A549 (cell line): ENCODE data around the gene MAP1LC3B2. TPM values are rescaled to one million over a fixed set of nuclear protein-coding genes. Genes with fewer than 3 reads are reported as not detected.
"Not testable (repeated sequence)": the region's sequence is repeated elsewhere in the genome, so short reads cannot be mapped to it uniquely, and the experiment has no call there.

Experiments used
- ATAC-seq, 2 experiments: fragments of 200-7000 bp in 1 of 2; fragments of >200 bp in 1 of 2; cut with Nextera tagmentation in 1 of 2; cut with Tn5 transposase in 1 of 2; 3 replicates each; pipeline versions ENCODE4 v1.8.0 to v1.9.1; 2018 to 2020; ENCODE audit warnings: mild to moderate bottlenecking in 1 of 2, moderate library complexity in 1 of 2
- CTCF ChIA-PET: fragments of 300-600 bp; sonication (Branson Sonifier 250); formaldehyde crosslinking; extraction: SDS; loops from one replicate; lab custom pipeline; 2021; ENCODE audit warnings: antibody characterized with exemption, inconsistent platforms; lab: Yijun Ruan, JAX
- POLR2A ChIA-PET: fragments of 350-600 bp; formaldehyde crosslinking; extraction: SDS; loops from one replicate; lab custom pipeline; 2021; ENCODE audit warnings: antibody characterized with exemption, inconsistent platforms; lab: Yijun Ruan, JAX
- DNase-seq, 2 experiments: peaks; one replicate each; pipeline versions ENCODE4 v3.0.0 to v3.0.0-alpha.2; 2011 to 2016; ENCODE audit warnings: low read depth in 1 of 2, low spot score in 1 of 2
- FAIRE-seq: peaks from 2 replicates; lab custom pipeline; 2011; peaks lifted over from hg19 to GRCh38; lab: Jason Lieb, UNC
- H3K27ac ChIP-seq, 2 experiments: fragments of >200 bp; sonication (Bioruptor Twin); formaldehyde crosslinking; 3 replicates each; pipeline ENCODE4 v1.5.1; 2016 to 2017
- H3K4me1 ChIP-seq: fragments of >200 bp; sonication (Bioruptor Twin); formaldehyde crosslinking; 3 replicates; pipeline ENCODE4 v1.6.1; 2016
- H3K4me2 ChIP-seq: fragments of >200 bp; sonication (Bioruptor Twin); formaldehyde crosslinking; 3 replicates; pipeline ENCODE4 v1.6.1; 2016
- H3K4me3 ChIP-seq: fragments of >200 bp; sonication (Bioruptor Twin); formaldehyde crosslinking; 3 replicates; pipeline ENCODE4 v1.5.1; 2016
- H3K9me3 ChIP-seq: fragments of >200 bp; sonication (Bioruptor Twin); formaldehyde crosslinking; 3 replicates; pipeline ENCODE4 v1.6.1; 2016
- BHLHE40 ChIP-seq: IDR thresholded peaks from 2 replicates; pipeline ENCODE4 v1.6.1; 2012; ENCODE audit warnings: low read depth, low read length, inconsistent platforms
- CBX2 ChIP-seq: fragments of 200-600 bp; sonication (generic); IDR thresholded peaks from 2 replicates; pipeline ENCODE4 v1.6.1; 2016; ENCODE audit warnings: low read depth, mild to moderate bottlenecking, borderline replicate concordance
- CHD4 ChIP-seq: fragments of 200-600 bp; sonication (generic); IDR thresholded peaks from 2 replicates; pipeline ENCODE4 v1.6.1; 2016; ENCODE audit warnings: antibody characterized with exemption, mild to moderate bottlenecking, borderline replicate concordance
- FOSL2 ChIP-seq, 2 experiments: fragments of 450-650 bp in 1 of 2; fragments of >200 bp in 1 of 2; sonication (Bioruptor Twin) in 1 of 2; formaldehyde crosslinking; IDR thresholded peaks; 2 replicates each; pipeline versions ENCODE4 v1.5.0 to v1.6.1; 2016 to 2020; ENCODE audit warnings: mild to moderate bottlenecking in 1 of 2, moderate library complexity in 1 of 2
- HEYL ChIP-seq: fragments of 250-450 bp; sonication (Bioruptor Pico); IDR thresholded peaks from 2 replicates; pipeline ENCODE4 v1.8.0; 2021; ENCODE audit warnings: mild to moderate bottlenecking, moderate library complexity
- HOXB13 ChIP-seq: fragments of 250-450 bp; sonication (Bioruptor Pico); IDR thresholded peaks from 2 replicates; pipeline ENCODE4 v1.5.0; 2020; ENCODE audit warnings: low read depth, mild to moderate bottlenecking, moderate library complexity
- HOXB5 ChIP-seq: fragments of 250-450 bp; sonication (Bioruptor Pico); IDR thresholded peaks from 2 replicates; pipeline ENCODE4 v1.5.0; 2020; ENCODE audit warnings: mild to moderate bottlenecking, moderate library complexity
- KDM5A ChIP-seq: fragments of 200-600 bp; sonication (generic); IDR thresholded peaks from 2 replicates; pipeline ENCODE4 v1.6.1; 2016; ENCODE audit warnings: antibody characterized with exemption, mild to moderate bottlenecking
- MYC ChIP-seq: IDR thresholded peaks from 2 replicates; pipeline ENCODE4 v1.6.1; 2012; ENCODE audit warnings: mild to moderate bottlenecking, inconsistent platforms, low read length, improper control_type of control experiment, borderline replicate concordance
- NFE2L2 ChIP-seq: fragments of 150-350 bp; conservative IDR thresholded peaks from 2 replicates; pipeline ENCODE4 v1.6.1; 2014; ENCODE audit warnings: low read length
- NPAS2 ChIP-seq: fragments of 250-450 bp; sonication (Bioruptor Pico); IDR thresholded peaks from 2 replicates; pipeline ENCODE4 v1.8.0; 2022; ENCODE audit warnings: mild to moderate bottlenecking, moderate library complexity, borderline replicate concordance
- POLR2AphosphoS2 ChIP-seq: conservative IDR thresholded peaks from 2 replicates; pipeline ENCODE4 v1.6.1; 2012; ENCODE audit warnings: low read length, improper control_type of control experiment, inconsistent platforms
- RNF2 ChIP-seq: fragments of 200-600 bp; sonication (generic); IDR thresholded peaks from 2 replicates; pipeline ENCODE4 v1.6.1; 2016; ENCODE audit warnings: low read depth, mild to moderate bottlenecking, antibody characterized with exemption, moderate library complexity, borderline replicate concordance
- SMC3 ChIP-seq: fragments of >200 bp; sonication (Bioruptor Twin); formaldehyde crosslinking; IDR thresholded peaks from 3 replicates; pipeline ENCODE4 v1.6.1; 2018; ENCODE audit warnings: inconsistent platforms
- TP53 ChIP-seq: fragments of 250-450 bp; sonication (Bioruptor Pico); IDR thresholded peaks from 2 replicates; pipeline ENCODE4 v1.5.0; 2021; ENCODE audit warnings: mild to moderate bottlenecking, moderate library complexity
- ZNF302 ChIP-seq: fragments of 250-450 bp; sonication (Bioruptor Pico); IDR thresholded peaks from 2 replicates; pipeline ENCODE4 v1.9.0; 2021; ENCODE audit warnings: inconsistent platforms, mild to moderate bottlenecking, moderate library complexity
- WGBS: methylation state at CpG from one replicate; pipeline ENCODE4 v1.1.6; 2017; ENCODE audit errors: missing lambda C conversion rate; 5-methylcytosine and 5-hydroxymethylcytosine counted together
- polyA plus RNA-seq, 4 experiments: library from polyadenylated mRNA; depleted of rRNA in 3 of 4; stranded (reverse); fragments of >200 nt; fragmentation: RNase III in 1 of 4; extraction: RNeasy Plus Mini Kit Qiagen cat#74134 plus additional on column Dnase treatment in 1 of 4; gene quantifications; 2 replicates in 3 of 4; 3 replicates in 1 of 4; pipeline ENCODE4 v1.2.3, GENCODE V29; 2011 to 2017
- TF ChIP-seq, protein P1 (sequence below): IDR thresholded peaks from 2 replicates; pipeline ENCODE4 v1.6.1; 2012; ENCODE audit warnings: low read depth, borderline replicate concordance
- TF ChIP-seq, protein P2 (sequence below): fragments of >200 bp; sonication (Bioruptor Twin); formaldehyde crosslinking; IDR thresholded peaks from 3 replicates; pipeline ENCODE4 v1.5.1; 2016
- TF ChIP-seq, protein P3 (sequence below): fragments of 250-450 bp; sonication (Bioruptor Pico); IDR thresholded peaks from 2 replicates; pipeline ENCODE4 v1.5.0; 2020; ENCODE audit warnings: low read depth, mild to moderate bottlenecking, moderate library complexity
- TF ChIP-seq, protein P4 (sequence below): fragments of 200-600 bp; sonication (generic); IDR thresholded peaks from 2 replicates; pipeline ENCODE4 v1.6.1; 2016; ENCODE audit warnings: antibody characterized with exemption, mild to moderate bottlenecking, moderate library complexity

Gene MAP1LC3B2
- polyA plus RNA-seq, 2 of the 4 experiments (the other 2 are of a cell fraction), result 2.1 to 2.8 TPM

DNA sequence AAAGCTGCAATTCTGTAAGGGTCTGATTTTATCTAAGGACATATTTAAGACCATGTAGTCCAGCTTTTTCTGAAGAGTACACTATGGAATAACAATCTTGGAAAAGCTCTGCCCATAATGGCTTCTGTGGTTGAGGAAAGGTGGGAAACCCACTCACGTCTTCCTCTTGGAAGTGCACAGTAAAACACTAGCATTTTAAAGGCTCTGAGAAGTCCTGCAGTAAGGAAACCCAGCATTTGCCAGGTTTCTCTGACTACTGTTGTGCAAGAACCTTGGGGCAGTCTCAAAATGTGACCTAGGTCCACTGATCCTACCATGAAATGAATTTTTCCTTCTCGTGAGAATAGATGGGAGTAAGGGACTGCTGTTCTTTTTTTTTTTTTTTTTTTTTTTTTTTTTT is 11.9 kb downstream of the MAP1LC3B2 start:
- ChIA-PET CTCF (interaction anchor here (1.3 kb wide), 1 partner anchor 12 kb away, joined by 3 read pairs; no protein-coding TSS in a partner anchor), POLR2A (no interaction called here)
- TF ChIP-seq, protein P1, sequence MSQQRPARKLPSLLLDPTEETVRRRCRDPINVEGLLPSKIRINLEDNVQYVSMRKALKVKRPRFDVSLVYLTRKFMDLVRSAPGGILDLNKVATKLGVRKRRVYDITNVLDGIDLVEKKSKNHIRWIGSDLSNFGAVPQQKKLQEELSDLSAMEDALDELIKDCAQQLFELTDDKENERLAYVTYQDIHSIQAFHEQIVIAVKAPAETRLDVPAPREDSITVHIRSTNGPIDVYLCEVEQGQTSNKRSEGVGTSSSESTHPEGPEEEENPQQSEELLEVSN, result no peak
- TF ChIP-seq HOXB5 (no peak), FOSL2 (IDR thresholded peaks at IDR 0.05) (no peak), FOSL2 (CRISPR knock-in tag; IDR thresholded peaks at IDR 0.05) (no peak), RNF2 (no peak)
- TF ChIP-seq, protein P2, sequence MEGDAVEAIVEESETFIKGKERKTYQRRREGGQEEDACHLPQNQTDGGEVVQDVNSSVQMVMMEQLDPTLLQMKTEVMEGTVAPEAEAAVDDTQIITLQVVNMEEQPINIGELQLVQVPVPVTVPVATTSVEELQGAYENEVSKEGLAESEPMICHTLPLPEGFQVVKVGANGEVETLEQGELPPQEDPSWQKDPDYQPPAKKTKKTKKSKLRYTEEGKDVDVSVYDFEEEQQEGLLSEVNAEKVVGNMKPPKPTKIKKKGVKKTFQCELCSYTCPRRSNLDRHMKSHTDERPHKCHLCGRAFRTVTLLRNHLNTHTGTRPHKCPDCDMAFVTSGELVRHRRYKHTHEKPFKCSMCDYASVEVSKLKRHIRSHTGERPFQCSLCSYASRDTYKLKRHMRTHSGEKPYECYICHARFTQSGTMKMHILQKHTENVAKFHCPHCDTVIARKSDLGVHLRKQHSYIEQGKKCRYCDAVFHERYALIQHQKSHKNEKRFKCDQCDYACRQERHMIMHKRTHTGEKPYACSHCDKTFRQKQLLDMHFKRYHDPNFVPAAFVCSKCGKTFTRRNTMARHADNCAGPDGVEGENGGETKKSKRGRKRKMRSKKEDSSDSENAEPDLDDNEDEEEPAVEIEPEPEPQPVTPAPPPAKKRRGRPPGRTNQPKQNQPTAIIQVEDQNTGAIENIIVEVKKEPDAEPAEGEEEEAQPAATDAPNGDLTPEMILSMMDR, result no peak
- H3K4me1 ChIP-seq, result no peaks in the 10 kb centered on the region
- ATAC-seq (no peak), FAIRE-seq (no peak), DNase-seq (no peak)
- WGBS, result 88% methylated on average over 2 of the region's 2 CpGs
- no peak overlapping the region for H3K4me2 ChIP-seq
- no peaks in the 10 kb centered on the region for H3K9me3 ChIP-seq
- H3K4me3 ChIP-seq, result no peak overlapping the region
- H3K27ac ChIP-seq, result no peak overlapping the region

DNA sequence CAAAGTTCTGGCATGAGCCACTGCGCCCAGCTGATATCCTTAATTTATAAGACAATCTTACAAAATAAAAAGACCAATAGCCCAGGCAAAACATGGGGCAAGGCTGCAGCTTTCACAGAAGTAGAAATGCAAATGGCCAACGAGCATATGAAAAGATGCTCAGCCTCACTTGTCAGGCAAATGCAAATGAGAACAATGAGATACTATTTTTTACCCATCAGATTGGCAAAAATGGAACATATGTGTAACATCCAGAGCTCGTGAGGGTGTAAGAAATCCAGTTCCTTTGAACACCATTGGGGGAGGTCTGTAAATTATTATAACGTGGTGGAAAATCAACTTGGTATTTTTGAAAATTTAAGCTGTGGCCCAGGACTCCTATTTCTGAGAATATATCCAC is 14.6 kb downstream of the MAP1LC3B2 start:
- FAIRE-seq, result no peak
- CTCF ChIA-PET, result interaction anchor here (1.0 kb wide), 1 partner anchor 337 kb away, joined by 3 read pairs; no protein-coding TSS in a partner anchor
- Histone ChIP-seq H3K9me3 (no peaks in the 10 kb centered on the region), H3K4me2 (no peak overlapping the region), H3K4me1 (no peaks in the 10 kb centered on the region)
- no peak for DNase-seq
- no peak for ATAC-seq
- TF ChIP-seq, protein P3, sequence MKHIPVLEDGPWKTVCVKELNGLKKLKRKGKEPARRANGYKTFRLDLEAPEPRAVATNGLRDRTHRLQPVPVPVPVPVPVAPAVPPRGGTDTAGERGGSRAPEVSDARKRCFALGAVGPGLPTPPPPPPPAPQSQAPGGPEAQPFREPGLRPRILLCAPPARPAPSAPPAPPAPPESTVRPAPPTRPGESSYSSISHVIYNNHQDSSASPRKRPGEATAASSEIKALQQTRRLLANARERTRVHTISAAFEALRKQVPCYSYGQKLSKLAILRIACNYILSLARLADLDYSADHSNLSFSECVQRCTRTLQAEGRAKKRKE (CRISPR knock-in tag), result no peak
- TF ChIP-seq BHLHE40 (no peak), SMC3 (no peak), CBX2 (no peak), NFE2L2 (no peak), HEYL (CRISPR knock-in tag) (no peak), CHD4 (no peak), ZNF302 (CRISPR knock-in tag) (no peak), NPAS2 (CRISPR knock-in tag) (no peak), TP53 (no peak), KDM5A (no peak), POLR2AphosphoS2 (no peak), MYC (no peak), HOXB13 (CRISPR knock-in tag) (no peak)
- TF ChIP-seq, protein P4, sequence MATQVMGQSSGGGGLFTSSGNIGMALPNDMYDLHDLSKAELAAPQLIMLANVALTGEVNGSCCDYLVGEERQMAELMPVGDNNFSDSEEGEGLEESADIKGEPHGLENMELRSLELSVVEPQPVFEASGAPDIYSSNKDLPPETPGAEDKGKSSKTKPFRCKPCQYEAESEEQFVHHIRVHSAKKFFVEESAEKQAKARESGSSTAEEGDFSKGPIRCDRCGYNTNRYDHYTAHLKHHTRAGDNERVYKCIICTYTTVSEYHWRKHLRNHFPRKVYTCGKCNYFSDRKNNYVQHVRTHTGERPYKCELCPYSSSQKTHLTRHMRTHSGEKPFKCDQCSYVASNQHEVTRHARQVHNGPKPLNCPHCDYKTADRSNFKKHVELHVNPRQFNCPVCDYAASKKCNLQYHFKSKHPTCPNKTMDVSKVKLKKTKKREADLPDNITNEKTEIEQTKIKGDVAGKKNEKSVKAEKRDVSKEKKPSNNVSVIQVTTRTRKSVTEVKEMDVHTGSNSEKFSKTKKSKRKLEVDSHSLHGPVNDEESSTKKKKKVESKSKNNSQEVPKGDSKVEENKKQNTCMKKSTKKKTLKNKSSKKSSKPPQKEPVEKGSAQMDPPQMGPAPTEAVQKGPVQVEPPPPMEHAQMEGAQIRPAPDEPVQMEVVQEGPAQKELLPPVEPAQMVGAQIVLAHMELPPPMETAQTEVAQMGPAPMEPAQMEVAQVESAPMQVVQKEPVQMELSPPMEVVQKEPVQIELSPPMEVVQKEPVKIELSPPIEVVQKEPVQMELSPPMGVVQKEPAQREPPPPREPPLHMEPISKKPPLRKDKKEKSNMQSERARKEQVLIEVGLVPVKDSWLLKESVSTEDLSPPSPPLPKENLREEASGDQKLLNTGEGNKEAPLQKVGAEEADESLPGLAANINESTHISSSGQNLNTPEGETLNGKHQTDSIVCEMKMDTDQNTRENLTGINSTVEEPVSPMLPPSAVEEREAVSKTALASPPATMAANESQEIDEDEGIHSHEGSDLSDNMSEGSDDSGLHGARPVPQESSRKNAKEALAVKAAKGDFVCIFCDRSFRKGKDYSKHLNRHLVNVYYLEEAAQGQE, result no peak
- TF ChIP-seq, all 56 proteins: peak for 0
- no peak overlapping the region for H3K4me3 ChIP-seq
- H3K27ac ChIP-seq, result no peak overlapping the region
- POLR2A ChIA-PET, result no interaction called here
- WGBS, result 72% methylated on average over 4 of the region's 4 CpGs

DNA sequence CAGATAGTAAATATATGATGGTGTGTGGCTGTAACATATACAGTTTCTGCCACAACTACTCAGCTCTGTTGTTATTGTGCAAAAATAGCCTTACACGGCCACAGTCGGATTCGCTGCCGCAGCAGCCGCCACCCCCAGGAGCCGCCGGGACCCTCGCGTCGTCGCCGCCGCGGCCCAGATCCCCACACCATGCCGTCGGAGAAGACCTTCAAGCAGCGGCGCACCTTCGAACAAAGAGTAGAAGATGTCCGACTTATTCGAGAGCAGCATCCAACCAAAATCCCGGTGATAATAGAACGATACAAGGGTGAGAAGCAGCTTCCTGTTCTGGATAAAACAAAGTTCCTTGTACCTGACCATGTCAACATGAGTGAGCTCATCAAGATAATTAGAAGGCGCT is 16.6 kb downstream of the MAP1LC3B2 start:
- H3K4me3 ChIP-seq, CTCF ChIA-PET, ATAC-seq, POLR2A ChIA-PET, H3K4me1 ChIP-seq, H3K4me2 ChIP-seq, H3K9me3 ChIP-seq, FAIRE-seq, DNase-seq, H3K27ac ChIP-seq: not testable (repeated sequence)
- 92% methylated on average over 24 of the region's 24 CpGs for WGBS
